WTC11 (cell line): Measurements from ENCODE around the gene PDCD1LG2.

Experiments used
- ATF1 ChIP-seq: sonication (generic); formaldehyde crosslinking; IDR thresholded peaks from 2 replicates; pipeline ENCODE4 v1.8.1; 2023; ENCODE audit warnings: mild to moderate bottlenecking, moderate library complexity, missing genetic modification reagents
- ETV6 ChIP-seq: sonication (generic); formaldehyde crosslinking; IDR thresholded peaks from 2 replicates; pipeline ENCODE4 v1.8.1; 2022; ENCODE audit warnings: mild to moderate bottlenecking, missing genetic modification reagents
- SOX15 ChIP-seq: fragments of 250-450 bp; sonication (Bioruptor Pico); IDR thresholded peaks from 2 replicates; pipeline ENCODE4 v1.9.0; 2021; ENCODE audit warnings: mild to moderate bottlenecking
- ZSCAN18 ChIP-seq: fragments of 250-450 bp; sonication (Bioruptor Pico); IDR thresholded peaks from 2 replicates; pipeline ENCODE4 v2.1.2; 2022; ENCODE audit warnings: mild to moderate bottlenecking, moderate library complexity

DNA sequence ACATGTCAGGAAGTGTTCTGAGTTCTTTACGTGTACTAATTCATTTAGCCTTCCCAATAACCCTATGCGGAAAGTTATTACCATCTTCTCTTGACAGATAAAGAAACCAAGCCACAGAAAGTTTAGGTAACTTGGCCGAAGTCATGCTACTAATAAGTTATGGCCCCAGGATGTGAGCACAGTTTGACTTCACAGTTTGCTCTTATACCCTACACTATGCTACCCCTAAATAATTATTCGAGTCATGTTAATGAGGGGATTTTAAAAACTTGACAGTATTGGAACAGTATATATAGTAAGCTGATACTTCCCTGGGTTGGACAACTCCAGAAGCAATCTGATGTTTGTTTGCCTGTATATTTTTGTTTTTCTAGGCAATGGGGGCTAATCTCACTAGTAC lies 29.4 kb upstream of the PDCD1LG2 start:
- no peak for TF ChIP-seq ETV6 (CRISPR knock-in tag)
- TF ChIP-seq ATF1 (CRISPR knock-in tag), result no peak
- TF ChIP-seq SOX15 (CRISPR knock-in tag), result no peak
- no peak for TF ChIP-seq ZSCAN18 (CRISPR knock-in tag)
